ENCODE results near the gene LATS2.
"Not testable (repeated sequence)": the region's sequence is repeated elsewhere in the genome, so short reads cannot be mapped to it uniquely, and the experiment has no call there.

Gene LATS2

DNA sequence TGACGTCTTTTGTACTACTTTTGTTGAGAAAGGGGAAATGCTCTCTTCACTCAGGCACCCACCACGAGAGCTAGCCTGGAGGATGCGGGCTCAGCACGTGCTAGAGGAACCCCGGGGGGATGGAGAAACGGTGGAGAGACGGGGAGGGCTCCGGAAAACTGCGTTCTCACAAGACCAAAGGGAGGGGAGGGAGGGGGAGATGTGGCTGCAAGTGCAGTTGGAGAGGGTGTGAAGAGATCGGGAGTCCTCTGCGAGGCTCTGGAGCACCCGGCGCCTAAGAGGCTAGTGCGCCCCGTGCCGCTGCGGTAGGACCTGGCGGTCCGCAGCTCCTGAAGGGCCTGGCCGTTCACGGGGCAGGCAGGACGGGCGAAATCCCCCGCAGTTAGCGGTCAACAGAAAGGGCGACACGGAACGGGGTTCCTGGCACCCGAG lies 115.4 kb downstream of the LATS2 start:
- H3K4me3 ChIP-seq (ENCODE audit: low read depth, low read length), result no peak overlapping the region
- TF ChIP-seq MAX (IDR thresholded peaks at IDR 0.05; ENCODE audit: low read depth, low read length), result no peak
- peak; percentile 92 for DNase-seq (ENCODE audit: low read depth)

GRCh38 chr13:20942938-20943559 lies 118.3 kb downstream of the LATS2 start:
- no peak for TF ChIP-seq MAX (IDR thresholded peaks at IDR 0.05; ENCODE audit: low read depth, low read length)
- no peak for TF ChIP-seq POLR2A (IDR thresholded peaks at IDR 0.05; ENCODE audit: extremely low read depth, insufficient read length)
- no peak for TF ChIP-seq MYC (IDR thresholded peaks at IDR 0.05; ENCODE audit: low read depth, low read length)
- no peak for TF ChIP-seq CTCF (IDR thresholded peaks at IDR 0.05; ENCODE audit: low read depth, low read length)
- H3K4me3 ChIP-seq (ENCODE audit: low read depth, low read length), result peak overlapping the region; percentile 36

DNA sequence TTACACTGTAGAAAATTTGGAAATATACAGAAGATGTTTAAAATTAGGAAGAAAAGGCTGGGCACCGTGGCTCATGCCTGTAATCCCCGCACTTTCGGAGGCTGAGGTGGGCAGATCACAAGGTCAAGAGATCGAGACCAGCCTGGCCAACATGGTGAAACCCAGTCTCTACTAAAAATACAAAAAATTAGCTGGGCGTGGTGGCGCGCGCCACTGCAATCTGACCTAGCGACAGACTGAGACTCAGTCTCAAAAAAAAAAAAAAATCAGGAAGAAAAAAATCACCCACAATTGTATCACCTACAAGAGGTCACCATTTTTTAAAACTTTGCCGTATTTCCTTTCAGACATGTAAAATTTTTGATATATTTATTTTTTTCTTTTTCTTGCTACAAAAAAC lies 120.9 kb downstream of the LATS2 start:
- not testable (repeated sequence) for H3K4me3 ChIP-seq (ENCODE audit: low read depth, low read length); DNase-seq (ENCODE audit: low read depth)

More at GRCh38 chr13:20942938-20943559, 118.3 kb downstream of the LATS2 start:
- no peak for DNase-seq (ENCODE audit: low read depth)

DNA sequence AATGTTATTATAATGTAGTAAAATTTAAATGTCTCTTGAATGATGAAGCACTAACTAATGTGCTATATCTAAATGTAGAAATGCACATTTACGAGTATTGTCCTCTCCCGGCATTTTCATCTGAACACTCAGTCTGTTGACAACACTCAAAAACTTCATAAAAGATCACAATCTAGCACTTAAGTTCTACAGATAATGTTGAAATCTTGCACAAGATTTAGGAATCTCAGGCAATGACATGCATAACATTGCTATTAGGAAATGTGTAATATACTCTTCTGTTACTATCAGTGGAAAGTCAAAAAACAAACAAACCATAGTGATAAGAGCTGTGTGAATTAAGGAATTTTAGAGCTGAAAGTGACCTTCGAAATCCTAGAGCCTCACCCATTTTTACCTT lies 121.3 kb downstream of the LATS2 start:
- TF ChIP-seq MYC (IDR thresholded peaks at IDR 0.05; ENCODE audit: low read depth, low read length) (no peak), MAX (IDR thresholded peaks at IDR 0.05; ENCODE audit: low read depth, low read length) (no peak), CTCF (IDR thresholded peaks at IDR 0.05; ENCODE audit: low read depth, low read length) (no peak), POLR2A (IDR thresholded peaks at IDR 0.05; ENCODE audit: extremely low read depth, insufficient read length) (no peak)
- no peak for DNase-seq (ENCODE audit: low read depth)
- no peak overlapping the region for H3K4me3 ChIP-seq (ENCODE audit: low read depth, low read length)

- no peak for DNase-seq (ENCODE audit: low read depth)
- H3K4me3 ChIP-seq (ENCODE audit: low read depth, low read length), result no peak overlapping the region
- TF ChIP-seq CTCF (IDR thresholded peaks at IDR 0.05; ENCODE audit: low read depth, low read length) (no peak), MAX (IDR thresholded peaks at IDR 0.05; ENCODE audit: low read depth, low read length) (no peak), MYC (IDR thresholded peaks at IDR 0.05; ENCODE audit: low read depth, low read length) (no peak), POLR2A (IDR thresholded peaks at IDR 0.05; ENCODE audit: extremely low read depth, insufficient read length) (no peak)
Measured at GRCh38 chr13:20939662-20940061, 121.7 kb downstream of the LATS2 start.

- TF ChIP-seq CTCF (IDR thresholded peaks at IDR 0.05; ENCODE audit: low read depth, low read length) (no peak), MYC (IDR thresholded peaks at IDR 0.05; ENCODE audit: low read depth, low read length) (no peak), POLR2A (IDR thresholded peaks at IDR 0.05; ENCODE audit: extremely low read depth, insufficient read length) (no peak), MAX (IDR thresholded peaks at IDR 0.05; ENCODE audit: low read depth, low read length) (no peak)
- no peak for DNase-seq (ENCODE audit: low read depth)
- no peak overlapping the region for H3K4me3 ChIP-seq (ENCODE audit: low read depth, low read length)
Measured at GRCh38 chr13:20938302-20938701, 123.1 kb downstream of the LATS2 start.
